Activated T-cell treated with anti-CD3 and anti-CD28 coated beads for 4 hours (primary cell): ENCODE measurements around the gene LARP1.
A peak's percentile ranks its signal among the peaks of the same experiment; 100 is the strongest.
"Not testable (repeated sequence)": the region's sequence is repeated elsewhere in the genome, so short reads cannot be mapped to it uniquely, and the experiment has no call there.

Source experiments
- DNase-seq: peaks from one replicate; pipeline ENCODE4 v3.0.0-alpha.2; 2020

Gene LARP1

GRCh38 chr5:154831451-154831850, 76.3 kb downstream of the LARP1 start:
- DNase-seq, result no peak

DNA sequence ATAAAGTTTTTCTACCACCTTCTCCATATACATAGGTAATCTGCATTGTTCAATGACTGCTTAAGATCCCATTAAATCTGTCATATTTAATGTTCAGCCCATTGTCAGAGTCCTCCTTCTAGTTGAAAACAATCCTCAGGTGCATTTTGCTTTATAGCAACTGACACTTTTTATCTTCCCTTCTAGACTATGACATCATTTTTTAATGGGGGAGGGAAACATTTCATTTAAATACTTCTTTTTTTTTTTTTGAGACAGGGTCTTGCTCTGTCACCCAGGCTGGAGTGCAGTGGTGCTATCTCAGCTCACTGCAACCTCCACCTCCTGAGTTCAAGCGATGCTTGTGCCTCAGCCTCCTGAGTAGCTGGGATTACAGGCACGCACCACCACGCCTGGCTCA, 77.6 kb downstream of the LARP1 start:
- DNase-seq, result not testable (repeated sequence)

DNA sequence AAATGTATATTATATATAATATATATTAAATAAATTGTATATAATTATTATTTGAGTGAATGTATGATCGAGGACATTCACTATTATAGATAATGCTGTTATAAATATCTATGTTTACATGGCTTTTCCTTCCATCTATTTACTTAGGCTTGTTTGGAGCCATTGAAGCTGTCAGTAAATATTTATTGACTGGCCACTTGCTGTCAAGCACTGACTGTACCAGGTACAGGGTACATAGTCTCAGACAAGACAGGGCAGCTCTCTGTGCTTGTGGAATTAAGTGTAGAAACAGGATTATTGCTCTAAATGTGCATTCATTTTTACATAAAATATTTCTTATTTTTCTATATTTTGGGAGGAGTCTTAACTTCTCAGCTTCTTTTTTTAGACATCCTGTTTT, 78.9 kb downstream of the LARP1 start:
- DNase-seq, result no peak

- not testable (repeated sequence) for DNase-seq
Measured at GRCh38 chr5:154835701-154836052, 80.5 kb downstream of the LARP1 start.

- no peak for DNase-seq
Measured at GRCh38 chr5:154836225-154836624, 81.0 kb downstream of the LARP1 start.

DNA sequence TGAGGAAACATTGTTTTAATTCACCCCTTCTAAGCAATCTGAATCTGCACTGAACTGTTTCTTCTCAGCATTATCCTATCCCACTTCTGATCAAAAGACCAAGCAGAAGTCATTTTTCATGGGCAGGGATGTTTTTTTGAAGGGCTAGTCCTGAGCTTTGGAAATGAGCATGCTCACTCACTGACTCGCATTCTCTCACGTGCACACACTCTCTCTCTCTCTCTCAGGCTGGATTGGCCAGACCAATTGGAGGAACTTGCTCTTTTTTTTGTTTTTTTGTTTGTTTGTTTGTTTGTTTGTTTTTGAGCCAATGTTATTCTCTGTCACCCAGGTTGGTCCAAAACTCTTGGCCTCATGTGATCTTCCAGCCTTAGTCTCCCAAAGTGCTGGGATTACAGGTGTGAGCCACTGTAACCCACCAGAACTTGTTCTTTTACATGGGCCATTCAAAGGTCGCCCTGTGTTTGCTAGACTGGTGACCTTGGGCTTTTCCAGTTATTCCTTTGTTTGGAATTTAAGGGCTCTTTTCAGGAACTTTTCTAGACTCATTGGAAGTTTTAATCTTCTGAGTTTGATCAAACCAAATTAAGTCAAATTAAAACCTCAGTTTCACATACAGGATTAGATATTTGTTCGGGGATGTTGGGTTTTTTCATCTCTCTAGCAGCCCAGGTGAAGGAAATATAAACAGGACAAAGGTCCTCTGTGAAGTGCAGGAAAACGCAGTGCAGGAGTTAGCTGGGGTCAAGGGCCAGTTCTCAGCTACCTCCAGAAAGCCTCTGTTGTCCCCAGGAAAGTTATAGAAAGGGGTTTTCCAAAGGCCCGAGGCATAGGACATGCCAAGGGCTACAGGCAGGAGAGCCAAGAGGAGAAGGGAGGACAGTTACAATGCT, 82.1 kb downstream of the LARP1 start:
- DNase-seq, result no peak

GRCh38 chr5:154840435-154841272, 85.5 kb downstream of the LARP1 start:
- DNase-seq, result no peak

GRCh38 chr5:154841273-154841661, 86.1 kb downstream of the LARP1 start:
- DNase-seq, result no peak

DNA sequence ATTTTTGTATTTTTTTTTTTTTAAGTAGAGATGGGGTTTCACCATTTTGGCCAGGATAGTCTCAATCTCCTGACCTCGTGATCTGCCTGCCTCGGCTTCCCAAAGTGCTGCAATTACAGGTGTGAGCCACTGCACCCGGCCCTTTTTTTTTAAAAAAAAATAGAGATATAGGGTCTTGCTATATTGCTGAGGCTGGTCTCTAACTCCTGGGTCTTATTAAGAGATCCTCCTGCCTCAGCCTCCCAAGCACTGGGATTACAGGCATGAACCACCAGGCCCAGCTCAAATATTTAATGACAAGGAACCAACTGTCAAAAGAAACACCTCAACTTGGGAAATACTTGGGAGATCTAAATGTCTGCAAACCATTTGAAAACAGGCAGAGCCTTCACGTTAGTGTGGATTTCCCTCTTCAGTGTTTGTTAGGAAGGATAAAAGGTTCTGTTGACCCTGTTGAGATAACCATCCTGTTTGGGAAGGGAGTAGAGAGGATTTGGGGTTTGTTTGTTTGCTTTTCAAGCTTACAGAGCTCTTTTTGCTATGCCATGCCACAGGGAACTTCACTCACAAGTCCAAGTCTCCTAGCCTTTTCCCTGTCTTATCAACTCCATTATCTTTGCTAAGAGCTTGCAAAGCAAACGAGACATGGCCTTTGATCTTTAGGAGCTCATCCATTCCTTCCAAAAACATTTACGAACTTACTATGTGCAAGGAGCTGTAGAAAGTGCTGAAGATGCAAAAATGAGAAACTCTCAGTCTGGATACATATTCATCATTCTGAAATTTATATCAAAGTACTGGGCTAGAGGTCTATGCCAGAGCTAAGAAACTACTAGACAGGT, 87.7 kb downstream of the LARP1 start:
- DNase-seq, result no peak

GRCh38 chr5:154844809-154845208, 89.6 kb downstream of the LARP1 start:
- no peak for DNase-seq

DNA sequence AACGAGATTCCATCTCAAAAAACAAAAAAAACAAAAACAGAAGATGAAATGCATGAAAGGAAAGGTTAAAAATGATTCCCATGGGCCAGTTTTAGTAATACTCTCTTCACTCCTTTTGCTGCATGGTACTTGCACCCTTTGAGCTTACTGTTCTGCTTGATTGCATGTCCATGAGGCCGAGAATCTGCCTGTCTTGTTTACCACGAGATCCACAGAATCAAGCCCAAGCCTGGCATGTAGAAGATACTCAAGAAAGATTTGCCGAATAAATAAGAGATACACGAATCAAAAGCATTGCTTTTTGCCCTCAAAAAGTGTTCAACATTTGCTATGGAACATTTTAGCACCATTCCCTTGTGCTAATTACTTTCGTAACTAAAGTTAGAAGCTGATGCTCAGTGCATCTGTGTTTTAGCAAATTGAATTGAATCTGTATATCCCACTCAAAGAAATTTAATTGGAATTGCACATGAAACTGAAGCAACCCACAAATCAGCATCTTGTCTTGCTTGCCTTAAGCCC, 94.1 kb downstream of the LARP1 start:
- no peak for DNase-seq

- DNase-seq, result no peak
Measured at GRCh38 chr5:154849791-154850201, 94.6 kb downstream of the LARP1 start.

- DNase-seq, result no peak
Measured at GRCh38 chr5:154850255-154851062, 95.3 kb downstream of the LARP1 start, which contains the start of gene FAXDC2. FAXDC2 (minus strand) TSS chr5:154850603; CDS start chr5:154838178, 12,425 bp downstream.

- no peak for DNase-seq
Measured at GRCh38 chr5:154851351-154851750, 96.2 kb downstream of the LARP1 start.

GRCh38 chr5:154857530-154858296, 102.5 kb downstream of the LARP1 start:
- peak; percentile 79 for DNase-seq

- peak; percentile 96 for DNase-seq
Measured at GRCh38 chr5:154858297-154858971, 103.3 kb downstream of the LARP1 start, which contains the start of gene CNOT8. CNOT8 (plus strand) TSS chr5:154858627; CDS start chr5:154863279, 4,652 bp downstream.

DNA sequence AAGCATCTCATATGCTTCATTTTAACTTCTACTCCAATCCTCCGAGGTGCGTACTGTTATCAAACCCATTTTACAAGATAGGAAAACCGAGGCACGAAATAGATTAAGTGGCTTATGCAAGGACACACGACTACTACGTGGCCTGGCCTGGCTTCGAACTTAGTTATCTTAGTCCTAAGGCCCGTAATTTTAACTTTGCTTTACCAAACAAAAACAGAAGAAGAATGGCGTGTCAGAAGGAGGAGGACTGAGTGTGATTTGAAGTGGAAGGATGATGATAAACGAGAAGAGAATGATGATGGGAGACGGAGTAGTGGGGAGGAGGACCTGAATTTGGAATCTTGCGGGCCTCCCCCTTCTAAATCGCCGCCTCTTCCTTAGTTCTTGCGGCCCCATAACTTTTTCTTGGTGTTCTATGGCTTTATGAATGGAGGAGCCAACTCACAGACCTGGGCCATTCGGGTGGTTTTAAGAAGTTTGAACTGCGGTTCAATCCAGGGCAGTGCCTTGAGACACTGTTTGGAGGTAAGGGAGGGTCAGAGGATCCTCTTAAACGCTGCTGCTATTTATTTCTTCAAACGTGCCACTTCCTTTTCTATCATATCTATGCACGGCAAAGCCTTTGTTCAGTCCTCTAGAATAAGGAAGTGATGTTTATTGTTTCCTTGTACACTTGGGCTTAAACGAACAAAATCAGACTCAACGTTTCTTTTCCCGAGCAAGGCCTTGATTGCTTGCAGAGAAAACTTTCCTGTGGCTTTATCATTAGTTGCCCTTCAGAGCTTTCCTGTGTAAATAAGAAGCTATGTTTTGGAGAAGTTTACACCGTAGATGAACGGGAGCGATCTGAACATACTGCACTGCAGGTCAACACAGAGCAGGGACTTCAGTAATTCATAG, 104.0 kb downstream of the LARP1 start:
- DNase-seq, result no peak

GRCh38 chr5:154860123-154860522, 104.9 kb downstream of the LARP1 start:
- no peak for DNase-seq

- DNase-seq, result no peak
Measured at GRCh38 chr5:154860765-154861164, 105.6 kb downstream of the LARP1 start.
